HG03196 (cell line): Measurements from ENCODE around the gene STK11.

Experiments used
- ATAC-seq: cut with Tn5 transposase; IDR thresholded peaks from one replicate; pipeline ENCODE4 v1.9.1; 2021; ENCODE audit not compliant: unreplicated experiment

The STK11 gene

DNA sequence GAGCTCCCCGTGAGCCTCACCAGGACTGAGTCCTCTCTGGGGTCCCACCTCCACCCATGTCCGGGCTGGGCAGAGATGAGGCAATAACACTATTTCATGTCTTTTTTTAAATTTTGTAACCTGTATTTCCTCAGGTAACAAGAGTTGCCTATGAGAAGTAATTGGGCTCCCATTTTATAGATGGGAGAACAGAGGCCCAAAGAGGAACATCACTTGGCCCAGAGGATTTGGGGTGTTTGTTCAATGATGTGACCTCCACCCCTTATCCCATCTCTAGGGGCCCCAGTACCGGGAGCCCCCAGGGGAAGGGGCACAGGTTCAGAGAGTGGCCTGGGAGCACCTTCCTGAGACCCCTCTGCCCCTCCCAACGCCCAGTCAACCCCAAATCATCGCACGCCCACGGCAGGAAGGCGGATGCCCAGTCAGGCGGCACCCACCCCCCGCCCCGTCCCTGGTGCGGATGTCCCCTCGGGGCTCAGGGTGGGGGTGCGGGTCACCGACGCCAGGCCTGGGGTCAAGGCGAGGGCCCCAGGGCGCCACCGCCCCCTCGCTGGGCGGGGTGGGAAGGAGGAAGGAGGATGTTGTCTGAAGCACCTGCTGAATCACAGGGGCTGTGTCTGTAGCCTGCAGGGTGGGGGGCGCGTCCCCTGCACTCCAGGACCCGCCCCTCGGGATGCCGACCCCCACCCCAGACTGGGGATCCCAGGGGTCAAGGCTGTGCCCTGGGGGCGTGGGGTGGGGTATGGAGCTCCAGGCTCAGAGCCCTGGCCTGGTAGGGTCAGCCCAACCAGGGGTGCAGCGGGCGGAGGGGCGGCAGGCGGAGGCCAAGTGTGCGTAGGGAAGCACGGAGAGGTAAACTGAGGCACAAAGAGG is 54.5 kb downstream of the STK11 start:
- ATAC-seq, result peak; percentile 10

DNA sequence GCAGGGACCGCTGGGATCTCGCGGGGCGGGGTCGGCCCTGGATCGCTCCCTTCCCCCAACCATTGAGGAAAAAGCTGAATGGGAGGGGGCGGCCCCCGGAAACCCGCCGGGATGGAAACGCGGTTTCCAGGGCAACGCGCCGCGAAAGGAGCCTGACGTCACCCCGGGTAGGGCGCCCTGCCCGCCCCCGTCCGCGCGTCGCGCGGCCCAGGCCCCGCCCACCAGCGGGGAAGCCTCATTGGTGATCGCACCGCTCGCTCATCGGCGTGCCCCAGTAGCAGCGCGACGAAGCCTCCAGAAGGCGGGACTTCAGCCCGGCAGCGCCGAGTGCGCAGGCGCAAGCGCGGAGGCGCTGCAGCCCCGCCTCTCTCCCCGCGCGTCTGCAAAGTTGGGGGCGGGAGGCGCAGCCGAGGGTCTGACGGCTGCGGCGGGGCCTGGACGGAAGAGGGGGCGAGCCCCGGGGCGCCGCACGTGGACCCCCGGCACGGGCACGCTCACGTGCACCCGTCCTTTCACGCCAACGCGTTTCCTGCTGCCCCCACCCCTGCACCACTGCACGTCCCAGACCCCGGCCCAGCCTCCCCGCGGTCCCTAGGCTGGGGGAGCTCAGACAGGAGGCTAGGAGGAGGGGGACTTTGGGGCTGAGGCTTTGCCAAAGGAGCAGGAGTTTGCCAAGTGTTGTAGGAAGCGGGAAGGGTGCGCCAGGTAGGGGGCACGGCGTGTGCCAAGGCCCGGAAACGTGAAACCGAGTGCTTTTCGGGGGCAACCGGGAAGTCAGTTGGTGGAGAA is 55.4 kb downstream of the STK11 start:
- peak; percentile 41 for ATAC-seq

DNA sequence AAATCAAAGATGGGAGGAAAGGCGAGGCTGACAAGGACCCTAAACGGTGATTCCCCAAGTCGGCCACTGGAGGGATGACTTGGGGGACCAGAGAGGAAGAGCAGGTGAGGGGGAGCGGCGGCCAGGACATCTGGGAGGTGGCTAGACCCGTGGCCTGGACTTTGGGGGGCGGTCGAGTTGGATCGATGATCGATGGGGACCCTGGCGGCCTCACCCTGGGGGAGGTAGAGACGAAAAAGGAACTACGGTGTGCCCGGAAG is 55.9 kb downstream of the STK11 start:
- no peak for ATAC-seq

DNA sequence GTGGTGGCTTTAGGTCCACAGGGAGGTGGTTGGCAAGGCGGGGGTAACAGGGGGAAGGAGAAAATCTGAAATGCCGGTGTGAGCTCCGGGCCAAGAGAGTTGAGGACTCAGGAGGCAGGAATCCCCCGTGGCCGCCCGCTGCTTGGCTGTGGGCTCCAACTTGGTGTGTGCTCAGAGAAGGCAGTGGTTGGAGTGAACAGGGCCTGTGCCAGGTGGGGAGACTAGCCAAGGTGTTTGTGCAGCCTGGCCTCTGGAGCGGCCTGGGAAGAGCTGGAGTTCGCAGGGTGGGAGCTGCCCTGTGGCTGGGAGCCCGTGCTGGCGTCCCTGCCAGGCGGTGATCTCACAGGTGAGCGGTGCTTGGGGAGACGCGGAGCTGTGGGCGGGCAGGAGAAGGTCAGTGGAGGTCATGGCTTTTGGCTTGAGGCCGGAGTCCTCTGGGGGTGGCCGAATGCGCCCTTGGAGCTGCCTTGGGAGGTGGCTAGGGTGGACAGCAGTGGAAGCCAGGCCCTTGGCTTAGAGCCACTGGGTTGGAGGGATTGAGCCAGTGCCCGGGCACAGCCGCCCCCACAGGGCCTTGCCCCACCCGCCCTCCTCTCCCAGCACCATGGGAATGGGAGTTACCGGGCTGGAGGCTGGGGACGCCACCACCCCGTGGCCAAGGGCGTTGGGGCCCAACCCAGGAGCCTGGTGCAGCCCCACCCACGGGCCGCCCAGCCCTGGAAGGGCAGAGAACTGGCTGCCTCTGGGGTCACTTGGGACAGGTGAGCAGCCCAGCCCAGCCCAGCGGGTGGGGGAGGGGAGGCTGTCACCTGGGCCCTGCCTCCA is 56.4 kb downstream of the STK11 start:
- no peak for ATAC-seq

DNA sequence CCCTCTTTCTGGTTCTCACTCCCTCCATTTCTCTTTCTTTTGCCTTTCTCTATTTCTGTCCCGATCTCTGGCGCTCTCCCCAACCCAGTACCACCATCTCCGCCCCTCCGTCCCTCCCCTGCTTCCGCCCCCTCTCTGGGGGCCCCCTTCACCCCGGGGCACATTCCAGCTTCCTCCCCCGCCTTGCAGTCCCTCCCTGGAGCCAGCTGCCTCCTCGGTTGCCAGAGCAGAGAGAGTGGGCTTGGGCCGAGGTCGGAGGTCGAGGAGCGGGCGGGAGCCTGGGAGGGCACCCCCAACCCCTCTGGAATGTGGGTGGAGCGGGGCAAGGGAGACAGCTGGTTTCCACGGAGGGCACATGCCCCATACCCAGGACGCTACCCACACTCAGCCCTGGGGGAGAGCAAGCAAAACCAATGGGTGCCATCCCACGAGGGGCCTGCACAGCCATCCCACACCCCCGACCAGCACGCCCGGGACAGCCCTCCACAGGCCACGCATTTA is 57.1 kb downstream of the STK11 start:
- no peak for ATAC-seq

DNA sequence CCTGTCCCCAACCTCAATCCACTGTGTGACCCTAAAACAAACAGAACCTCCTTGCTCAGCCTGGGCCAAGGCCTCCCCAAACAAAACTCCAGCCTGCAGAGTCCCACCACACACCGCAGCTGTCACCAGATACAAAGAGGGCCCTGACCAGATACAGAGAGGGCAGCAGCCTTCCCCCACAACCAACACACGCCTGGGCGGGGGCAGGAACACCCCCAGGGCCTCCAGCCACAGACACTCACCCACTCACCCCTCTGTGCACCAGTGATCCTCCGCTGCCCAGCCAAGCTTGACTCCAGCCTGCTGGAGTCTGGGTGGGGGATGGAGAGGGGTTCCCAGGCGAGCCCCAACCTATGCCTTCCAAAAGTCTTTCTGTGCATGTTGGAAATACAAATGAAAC is 57.6 kb downstream of the STK11 start:
- ATAC-seq, result no peak

DNA sequence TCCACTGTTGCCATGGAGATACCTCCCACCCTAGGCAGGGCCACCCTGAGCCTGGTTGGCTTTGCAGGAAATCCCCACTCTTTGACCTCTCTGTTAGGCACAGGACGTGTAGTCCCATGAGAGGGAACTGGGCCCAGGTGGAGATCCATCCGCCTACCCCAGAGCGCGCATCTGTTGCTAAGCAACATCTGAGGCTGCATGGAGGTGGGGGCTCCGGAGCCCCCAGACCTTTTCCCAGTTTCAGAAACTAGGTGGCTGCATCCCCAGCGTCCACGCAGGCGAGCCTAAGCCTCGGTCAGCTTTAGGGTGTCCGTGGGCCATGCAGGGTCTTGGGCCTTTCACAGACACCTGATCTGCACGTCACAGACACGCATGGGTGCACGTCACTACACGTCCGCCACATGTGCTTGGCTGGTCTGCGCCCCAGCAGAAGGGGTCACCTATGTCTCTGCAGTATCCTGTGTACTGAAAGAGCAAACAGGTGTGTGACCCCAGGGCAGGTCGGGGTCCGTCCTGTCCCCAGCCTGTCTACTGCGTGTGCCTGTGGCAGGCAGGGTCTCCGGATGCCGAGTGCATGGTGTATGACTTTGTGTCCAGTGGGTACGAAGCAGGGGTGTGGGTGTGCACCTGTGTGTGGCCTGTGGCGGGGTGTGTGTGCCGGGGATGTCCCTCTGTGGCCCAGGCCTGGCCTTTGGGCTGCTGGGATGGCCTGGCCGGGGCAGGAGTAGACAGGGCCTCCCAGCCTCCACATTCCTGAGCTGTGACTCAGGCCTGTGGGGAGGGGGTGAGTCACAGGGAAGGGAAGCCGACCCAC is 59.4 kb downstream of the STK11 start:
- no peak for ATAC-seq

DNA sequence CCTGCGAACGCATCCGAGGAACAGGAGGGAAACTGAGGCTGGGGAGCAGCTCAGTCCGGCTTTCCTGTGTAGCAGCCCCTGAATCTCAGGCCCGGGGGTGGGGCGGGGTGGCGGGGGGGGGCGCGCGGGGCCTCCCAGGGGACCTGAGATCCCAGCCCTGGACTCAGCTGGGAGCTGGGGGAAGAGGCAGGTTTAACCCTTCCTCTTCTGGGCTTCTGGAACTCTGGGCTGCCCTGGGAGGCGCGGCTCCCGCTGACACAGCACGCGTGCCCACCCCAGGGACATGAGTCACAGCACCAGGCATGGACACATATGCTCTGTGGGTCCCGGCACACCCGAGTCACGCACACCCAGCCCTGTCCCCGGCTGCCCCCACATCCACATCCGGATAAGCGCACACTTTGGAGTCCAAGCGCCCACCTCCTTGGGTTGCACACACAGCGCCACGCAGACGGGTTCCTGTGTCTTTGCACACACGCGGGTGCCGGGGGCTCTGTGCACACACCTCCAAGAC is 60.1 kb downstream of the STK11 start:
- ATAC-seq, result no peak

DNA sequence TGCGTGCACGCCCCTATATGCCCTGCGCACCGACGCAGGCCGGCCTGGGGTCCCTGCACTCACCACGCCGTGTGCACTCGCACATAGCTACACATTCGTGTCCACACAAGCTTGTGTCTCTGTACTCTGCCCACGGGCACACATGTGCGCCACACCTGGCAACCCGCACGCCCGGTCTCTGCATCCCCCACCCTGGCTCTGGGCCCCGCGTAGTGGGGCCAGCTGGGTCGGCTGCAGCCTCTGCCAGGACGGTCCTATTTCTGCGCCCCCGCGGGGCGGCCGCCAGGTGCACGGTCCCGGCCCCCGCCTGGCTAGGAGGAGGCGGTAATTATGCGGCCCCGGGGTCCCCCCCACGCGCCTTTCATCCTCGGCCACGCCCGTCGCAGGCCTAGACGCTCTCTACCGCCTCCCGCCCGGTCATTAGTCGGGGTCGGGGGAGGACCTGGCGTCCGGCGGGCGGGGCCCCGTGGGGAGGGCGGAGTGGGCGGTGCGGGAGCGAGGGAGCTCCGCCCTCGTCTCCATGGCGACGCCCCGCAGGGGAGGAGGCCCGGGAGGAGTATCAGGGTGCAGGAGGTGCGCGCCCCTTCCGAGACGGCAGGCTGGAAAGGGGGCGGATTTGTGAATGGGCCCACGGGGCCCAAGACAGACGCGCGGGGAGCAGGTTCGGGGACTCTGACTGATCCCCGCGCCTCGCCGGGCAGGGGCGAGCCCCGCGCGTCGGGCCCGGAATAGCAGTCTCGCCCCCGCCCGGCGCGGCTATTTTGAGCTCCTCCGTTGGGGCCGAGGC is 60.7 kb downstream of the STK11 start:
- ATAC-seq, result peak; percentile 32

DNA sequence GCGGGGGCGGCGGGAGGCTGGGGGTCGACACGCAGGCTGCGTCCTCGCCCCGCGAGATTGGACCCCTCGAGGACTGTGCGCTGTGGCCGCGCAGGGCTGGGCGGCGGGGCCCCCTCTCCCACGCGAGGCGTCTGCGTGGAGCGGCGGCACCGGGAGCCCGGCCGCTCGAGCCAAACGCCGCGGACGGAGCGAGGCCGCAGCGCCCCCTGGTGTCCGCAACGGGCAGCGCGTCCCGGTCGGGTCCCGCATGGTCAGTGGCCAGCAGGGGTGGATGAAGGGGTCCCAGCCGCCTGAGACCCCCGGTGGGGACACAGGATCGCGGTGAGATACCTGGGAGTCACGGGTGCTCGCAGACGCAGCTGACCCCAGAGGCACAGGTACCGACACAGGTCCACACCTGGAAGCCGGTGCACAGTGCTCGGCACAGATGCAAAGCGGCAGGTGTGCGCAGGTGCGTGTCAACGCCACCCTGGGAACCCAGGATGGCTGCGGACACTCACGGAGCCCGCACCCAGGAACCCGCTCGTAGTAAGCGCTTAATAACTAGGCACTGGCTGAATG is 61.4 kb downstream of the STK11 start:
- peak; percentile 19 for ATAC-seq

DNA sequence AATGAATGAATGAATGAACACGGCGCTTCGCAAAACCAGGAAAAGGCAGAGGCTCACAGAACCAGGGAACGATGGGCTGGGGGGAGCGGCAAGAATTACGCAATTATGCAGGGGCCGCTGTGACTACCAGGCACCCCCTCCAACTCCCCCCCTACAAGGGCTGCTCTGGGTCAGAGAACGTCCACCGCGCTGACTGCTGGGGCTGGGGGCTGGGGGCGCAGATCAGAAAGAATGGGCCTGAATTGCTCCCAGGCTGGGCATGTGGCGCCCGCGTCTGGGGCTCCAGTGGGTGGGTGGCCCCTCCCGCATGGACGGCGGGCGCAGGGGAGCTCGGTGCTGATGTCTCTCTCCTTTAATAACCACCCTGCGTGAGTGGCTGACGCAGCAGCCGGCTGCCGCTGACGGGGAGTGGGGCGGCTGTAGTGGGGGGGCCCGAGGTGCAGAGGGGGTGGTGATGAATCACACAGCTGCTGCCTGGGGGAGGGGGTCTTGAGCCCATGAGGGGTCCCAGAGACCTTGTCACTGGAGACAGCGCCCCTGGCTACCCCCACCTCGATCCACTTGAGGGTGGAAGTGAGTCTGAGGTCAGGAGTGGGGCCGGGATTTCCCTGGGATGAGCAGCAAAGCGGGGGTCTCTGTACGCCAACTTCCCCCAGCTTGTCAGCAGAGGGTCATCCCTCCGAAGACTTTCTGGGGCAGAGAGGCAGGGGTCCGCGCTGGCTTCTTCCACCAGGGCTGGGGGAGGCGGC is 62.1 kb downstream of the STK11 start:
- ATAC-seq, result no peak

DNA sequence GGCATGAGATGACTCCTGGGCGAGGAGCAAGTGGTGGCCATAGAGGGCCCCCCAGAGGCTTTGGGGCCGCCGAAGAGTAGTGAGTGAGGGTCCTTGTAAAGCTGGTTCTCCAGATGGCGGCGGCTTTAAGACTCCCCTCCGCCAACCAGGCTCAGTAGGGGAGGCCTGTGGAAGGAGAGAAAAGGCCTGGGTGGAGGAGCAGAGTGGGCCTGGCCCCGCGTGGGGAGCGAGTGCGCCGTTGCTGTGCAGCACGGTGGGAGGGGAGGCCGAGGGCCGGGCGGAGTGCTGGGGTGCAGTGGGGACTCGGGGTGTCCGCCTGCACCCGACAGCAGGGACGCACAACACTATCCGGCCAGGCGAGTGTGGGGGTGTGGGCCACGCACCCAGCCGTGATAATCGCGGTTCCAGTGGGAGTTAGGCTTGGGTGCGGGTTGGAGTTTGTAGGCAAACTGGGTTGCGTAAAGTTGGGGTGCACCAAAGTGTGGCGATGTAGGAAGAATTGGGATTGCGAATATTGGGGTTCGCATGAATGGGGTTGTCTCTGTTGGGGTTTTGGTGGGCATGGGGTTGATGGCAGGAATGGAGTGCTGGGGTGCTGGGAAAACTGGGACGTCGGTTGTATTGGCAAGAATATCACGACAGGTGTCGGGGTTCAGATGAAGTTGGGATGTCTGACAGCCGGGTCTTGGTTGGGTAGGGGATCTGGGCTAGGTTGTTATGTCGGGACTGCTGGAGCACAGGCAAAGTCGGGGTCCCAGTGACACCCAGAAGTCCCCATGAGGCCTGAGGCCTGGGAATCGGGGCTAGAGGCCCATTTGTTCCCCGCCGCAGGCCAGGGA is 62.9 kb downstream of the STK11 start:
- no peak for ATAC-seq

DNA sequence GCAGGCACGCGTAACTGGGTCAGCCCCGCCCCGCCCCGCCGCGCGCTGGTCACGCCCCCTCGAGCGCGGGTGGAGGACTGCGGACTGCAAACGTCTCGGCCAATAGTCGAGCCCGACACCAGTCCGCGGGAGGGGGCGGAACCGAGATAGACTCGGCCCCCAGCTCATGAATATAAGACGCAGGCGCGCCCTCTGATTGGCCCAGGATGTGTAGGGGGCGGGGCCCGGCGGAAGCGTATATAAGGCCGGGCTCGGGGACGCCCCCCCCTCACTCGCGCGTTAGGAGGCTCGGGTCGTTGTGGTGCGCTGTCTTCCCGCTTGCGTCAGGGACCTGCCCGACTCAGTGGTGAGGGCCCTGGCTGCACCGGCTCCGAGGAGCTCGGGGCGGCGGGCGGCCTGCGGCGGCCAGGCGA is 63.5 kb downstream of the STK11 start, which contains the start of gene CIRBP:
Gene CIRBP, plus strand, starts transcription at position 268 of the 413 bp plus-strand sequence. CDS start 1,602 bp downstream, outside the sequence.
- peak; percentile 50 for ATAC-seq

DNA sequence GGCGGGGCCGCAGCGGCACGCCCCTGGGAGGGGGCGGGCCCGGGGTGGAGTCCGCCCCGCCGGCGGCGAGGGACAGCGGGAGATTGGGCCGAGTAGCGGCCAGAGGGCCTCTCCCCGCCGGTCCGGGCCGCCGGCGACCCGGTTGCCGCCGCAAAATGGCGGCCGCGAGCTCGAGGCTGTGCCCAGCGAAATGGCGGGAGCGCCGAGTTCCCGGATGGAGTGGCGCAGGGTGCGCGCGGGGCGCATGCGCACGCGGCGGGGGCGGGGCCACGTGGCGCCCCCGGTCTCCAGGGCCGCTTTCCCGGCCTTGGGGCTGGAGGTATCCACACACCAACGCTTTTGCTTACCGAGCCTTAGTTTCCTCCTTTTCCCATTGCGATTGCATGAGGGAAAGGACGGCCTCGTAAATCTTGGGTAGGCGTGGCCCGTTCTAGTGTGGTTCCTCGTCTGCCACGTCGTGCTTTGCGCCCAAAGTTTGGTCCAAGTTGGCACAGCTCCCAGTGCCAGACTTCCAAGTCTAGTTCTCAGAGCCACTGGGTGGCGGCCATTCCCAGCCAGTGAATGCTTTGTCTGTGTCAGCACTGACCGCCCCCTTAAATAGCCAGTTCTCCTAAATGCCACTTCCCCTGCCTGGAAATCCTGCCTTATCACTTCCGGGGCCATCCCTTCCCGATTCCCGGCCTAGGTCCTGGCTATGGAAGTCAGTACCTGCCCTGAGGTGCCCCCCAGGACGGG is 64.1 kb downstream of the STK11 start:
- peak; percentile 21 for ATAC-seq

DNA sequence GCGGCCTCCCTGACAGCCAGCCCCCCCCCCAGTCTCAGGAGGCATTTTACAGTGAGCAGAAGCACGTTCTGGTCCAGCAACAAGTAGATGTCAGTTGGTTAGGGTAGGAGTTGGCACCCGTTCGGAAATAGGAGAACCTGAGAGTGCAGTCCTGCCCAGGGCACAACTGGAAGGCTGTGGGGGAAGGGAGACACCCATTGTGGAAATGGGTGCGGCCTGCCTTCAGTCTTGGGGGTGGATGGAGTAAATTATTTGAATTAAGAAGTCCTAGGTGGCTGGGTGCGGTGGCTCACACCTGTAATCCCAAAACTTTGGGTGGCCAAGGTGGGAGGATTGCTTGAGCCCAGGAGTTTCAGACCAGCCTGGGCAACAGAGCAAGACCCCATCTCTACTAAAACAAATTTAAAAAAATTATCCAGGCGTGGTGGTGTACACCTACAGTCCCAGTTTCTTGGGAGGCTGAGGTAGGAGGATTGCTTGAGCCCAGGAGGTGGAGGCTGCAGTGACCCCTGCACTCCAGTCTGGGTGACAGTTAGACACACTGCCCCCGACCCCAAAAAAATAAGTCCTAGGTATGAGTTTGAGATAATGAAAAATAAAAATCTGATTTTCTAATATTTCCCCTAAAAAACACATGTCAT is 64.8 kb downstream of the STK11 start:
- ATAC-seq, result no peak

DNA sequence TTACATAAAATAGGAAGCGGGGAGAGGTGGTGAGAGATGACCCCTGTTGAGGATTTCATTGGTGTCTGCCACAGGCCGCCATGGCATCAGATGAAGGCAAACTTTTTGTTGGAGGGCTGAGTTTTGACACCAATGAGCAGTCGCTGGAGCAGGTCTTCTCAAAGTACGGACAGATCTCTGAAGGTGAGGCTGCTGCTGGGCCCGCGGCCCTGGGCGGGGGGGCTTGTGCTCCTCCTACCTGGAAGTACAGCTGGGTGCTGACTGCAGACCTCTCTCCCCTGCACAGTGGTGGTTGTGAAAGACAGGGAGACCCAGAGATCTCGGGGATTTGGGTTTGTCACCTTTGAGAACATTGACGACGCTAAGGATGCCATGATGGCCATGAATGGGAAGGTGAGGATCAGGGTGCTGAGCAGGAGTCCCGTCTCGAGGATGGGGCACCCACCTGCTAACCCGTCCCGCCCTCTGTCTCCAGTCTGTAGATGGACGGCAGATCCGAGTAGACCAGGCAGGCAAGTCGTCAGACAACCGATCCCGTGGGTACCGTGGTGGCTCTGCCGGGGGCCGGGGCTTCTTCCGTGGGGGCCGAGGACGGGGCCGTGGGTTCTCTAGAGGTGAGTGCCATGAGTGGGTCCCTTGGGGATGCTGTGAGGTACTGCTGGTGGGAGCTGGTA is 65.4 kb downstream of the STK11 start:
- no peak for ATAC-seq
